B cell (primary cell): ENCODE results near the gene TCF3. TPM values are rescaled to one million over a fixed set of nuclear protein-coding genes. Genes with fewer than 3 reads are reported as not detected.

Experiments
- ATAC-seq: fragments of 200-7000 bp; cut with Tn5 transposase; one replicate; pipeline ENCODE4 v1.10.0; 2021; ENCODE audit warnings: low read depth, mild to moderate bottlenecking, moderate number of reproducible peaks, moderate library complexity
- CTCF ChIA-PET: fragments of 350-600 bp; sonication (Branson Sonifier 250); formaldehyde crosslinking; loops from one replicate; lab custom pipeline; 2021; ENCODE audit warnings: antibody characterized with exemption, inconsistent platforms; lab: Charles Lee
- POLR2A ChIA-PET: fragments of 350-600 bp; sonication (Branson Sonifier 250); formaldehyde crosslinking; loops from one replicate; lab custom pipeline; 2021; ENCODE audit warnings: antibody characterized with exemption; lab: Charles Lee
- DNase-seq: peaks from one replicate; pipeline ENCODE4 v3.0.0; 2013
- H2AFZ ChIP-seq: 2 replicates; pipeline ENCODE4 v1.6.1; 2012; ENCODE audit warnings: mild to moderate bottlenecking, low read depth, low read length; ENCODE audit not compliant: insufficient read depth, poor library complexity, severe bottlenecking
- H3K27ac ChIP-seq, 2 donors: 1 replicate in 1 of 2; 2 replicates in 1 of 2; pipeline ENCODE4 v1.5.1; 2012 to 2013; ENCODE audit warnings: low read length in 2 of 2, mild to moderate bottlenecking in 2 of 2, moderate library complexity in 1 of 2
- H3K27me3 ChIP-seq, 4 experiments: fragments of 200-600 bp in 1 of 4; sonication (generic) in 1 of 4; replicated peaks in 1 of 4; 1 replicate in 2 of 4; 2 replicates in 2 of 4; pipeline versions ENCODE4 v1.6.1 to v1.7.0; 2013 to 2016; ENCODE audit warnings: low read length in 3 of 4, mild to moderate bottlenecking in 2 of 4, mixed read lengths in 1 of 4, moderate library complexity in 1 of 4; ENCODE audit not compliant: insufficient read depth in 4 of 4, control insufficient read depth in 3 of 4; ENCODE audit errors: control extremely low read depth in 1 of 4
- H3K36me3 ChIP-seq, 2 experiments: replicated peaks in 1 of 2; 1 replicate in 1 of 2; 2 replicates in 1 of 2; pipeline versions ENCODE4 v1.6.1 to v1.7.1; 2013; ENCODE audit warnings: low read length in 1 of 2; ENCODE audit not compliant: insufficient read depth in 2 of 2, control insufficient read depth in 1 of 2; ENCODE audit errors: control extremely low read depth in 1 of 2, extremely low read depth in 1 of 2
- H3K4me1 ChIP-seq, 2 donors: fragments of 200-600 bp in 1 of 2; sonication (generic) in 1 of 2; 1 replicate in 1 of 2; 2 replicates in 1 of 2; pipeline versions ENCODE4 v1.5.1 to v1.6.1; 2013 to 2017; ENCODE audit warnings: low read length in 2 of 2; ENCODE audit not compliant: control insufficient read depth in 2 of 2, insufficient read depth in 2 of 2
- H3K4me2 ChIP-seq: replicated peaks from 2 replicates; pipeline ENCODE3; 2012; ENCODE audit warnings: mild to moderate bottlenecking, low read depth, low read length; ENCODE audit not compliant: poor library complexity, severe bottlenecking
- H3K4me3 ChIP-seq, 5 experiments: fragments of 200-600 bp in 1 of 5; sonication (generic) in 1 of 5; 1 replicate in 3 of 5; 2 replicates in 2 of 5; pipeline versions ENCODE4 v1.5.1 to v1.7.0; 2011 to 2016; ENCODE audit warnings: low read length in 4 of 5, mild to moderate bottlenecking in 4 of 5, low read depth in 2 of 5, control low read depth in 1 of 5, moderate library complexity in 1 of 5; ENCODE audit not compliant: insufficient read depth in 1 of 5; ENCODE audit errors: control extremely low read depth in 1 of 5, extremely low read depth in 1 of 5
- H3K79me2 ChIP-seq: fragments of 200-600 bp; sonication (generic); one replicate; pipeline ENCODE4 v1.6.0; 2016; ENCODE audit warnings: low read length; ENCODE audit not compliant: control insufficient read depth, insufficient read depth
- H3K9ac ChIP-seq: fragments of 200-600 bp; sonication (generic); 2 replicates; pipeline ENCODE4 v1.6.1; 2017; ENCODE audit warnings: mild to moderate bottlenecking, low read length, moderate library complexity
- H3K9me3 ChIP-seq, 3 donors: one replicate each; pipeline versions ENCODE4 v1.6.1 to v1.7.1; 2013; ENCODE audit warnings: low read length in 2 of 3; ENCODE audit not compliant: control insufficient read depth in 2 of 3, insufficient read depth in 1 of 3; ENCODE audit errors: control extremely low read depth in 1 of 3
- H4K20me1 ChIP-seq: 2 replicates; pipeline ENCODE4 v1.6.0; 2012; ENCODE audit warnings: mild to moderate bottlenecking, low read length; ENCODE audit not compliant: insufficient read depth, control insufficient read depth, poor library complexity, severe bottlenecking
- H3K27ac Mint-ChIP-seq: one replicate; pipeline ENCODE4 v1.8.0; 2021; ENCODE audit warnings: mixed read lengths
- H3K27me3 Mint-ChIP-seq: one replicate; pipeline ENCODE4 v1.8.0; 2021; ENCODE audit warnings: mixed read lengths
- H3K4me1 Mint-ChIP-seq: one replicate; pipeline ENCODE4 v1.8.0; 2021; ENCODE audit warnings: mixed read lengths
- H3K4me3 Mint-ChIP-seq: one replicate; pipeline ENCODE4 v1.8.0; 2021; ENCODE audit warnings: mixed read lengths
- H3K9me3 Mint-ChIP-seq: one replicate; pipeline ENCODE4 v1.8.0; 2022; ENCODE audit warnings: mixed read lengths; ENCODE audit not compliant: insufficient read depth
- EZH2 ChIP-seq: IDR thresholded peaks from 2 replicates; pipeline ENCODE4 v1.6.1; 2012; ENCODE audit warnings: borderline replicate concordance, low read depth, mild to moderate bottlenecking, moderate library complexity, low read length; ENCODE audit not compliant: insufficient read depth, poor library complexity, severe bottlenecking
- WGBS: methylation state at CpG from one replicate; pipeline ENCODE4 v1.1.5; 2013; ENCODE audit warnings: missing lambda C conversion rate; ENCODE audit not compliant: insufficient coverage; 5-methylcytosine and 5-hydroxymethylcytosine counted together
- intact Hi-C: fragments of 100-400 bp; cut with micrococcal nuclease; formaldehyde crosslinking; loops from one replicate; pipeline ENCODE4 v1.10.0; 2022
- polyA plus RNA-seq: library from polyadenylated mRNA; depleted of rRNA; stranded (reverse); fragments of >200 nt; gene quantifications from 2 replicates; pipeline ENCODE4 v1.2.3, GENCODE V29; 2012
- total RNA-seq, 2 donors: library from RNA; stranded (reverse); fragments of 120-200 nt in 1 of 2; gene quantifications; 1 replicate in 1 of 2; 2 replicates in 1 of 2; pipeline versions ENCODE4 v1.2.3 to v1.2.4, GENCODE V29; 2013 to 2022
- TF ChIP-seq, protein P1 (sequence below): fragments of 200-600 bp; IDR thresholded peaks from one replicate; pipeline ENCODE4 v1.8.0; 2022; ENCODE audit warnings: antibody characterized with exemption, mild to moderate bottlenecking

The TCF3 gene
- total and polyA plus RNA-seq, 2 donors (not counting 1 experiment from before 2014, with no cell fraction given): 278 to 588 TPM

DNA sequence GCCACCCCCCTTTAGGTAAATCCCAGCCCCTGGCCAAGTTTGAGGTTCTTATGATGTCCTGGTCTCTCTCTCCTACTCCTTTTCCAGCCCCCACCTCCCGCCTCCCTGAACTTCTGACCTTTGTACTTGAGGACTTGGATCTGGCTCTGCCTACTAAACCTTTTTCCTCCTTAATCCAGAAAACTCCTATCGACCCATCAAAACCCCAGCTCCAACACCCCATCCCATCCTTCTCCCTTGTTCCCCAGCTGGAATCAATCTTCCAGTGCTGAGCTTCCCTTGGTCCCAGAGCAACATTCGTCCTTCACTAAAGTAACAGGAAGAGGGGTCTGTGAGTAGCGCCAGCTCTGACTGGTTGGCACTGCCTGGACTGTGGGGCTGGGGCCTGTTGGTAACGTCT, 29.9 kb downstream of the TCF3 start:
- Histone ChIP-seq H3K4me2 (no peak overlapping the region), H3K9me3 (no peaks in the 10 kb centered on the region), H3K27ac (no peak overlapping the region), H2AFZ (no peak overlapping the region), H4K20me1 (peaks cover 97% of the 10 kb centered on the region), H3K79me2 (peaks cover 46% of the 10 kb centered on the region), H3K27me3 (no peaks in the 10 kb centered on the region), H3K4me1 (peaks cover 9 to 30% of the 10 kb centered on the region in 2 donors), H3K4me3 (no peak overlapping the region), H3K9ac (no peak overlapping the region), H3K36me3 (peaks cover 0 to 80% of the 10 kb centered on the region in 2 experiments)
- no peaks in the 10 kb centered on the region for H3K27me3 Mint-ChIP-seq
- POLR2A ChIA-PET: interaction anchor here (0.6 to 2.1 kb wide), 2 partner anchors 28 to 29 kb away, joined by 3 to 7 read pairs; no protein-coding TSS in a partner anchor
- TF ChIP-seq, protein P1, sequence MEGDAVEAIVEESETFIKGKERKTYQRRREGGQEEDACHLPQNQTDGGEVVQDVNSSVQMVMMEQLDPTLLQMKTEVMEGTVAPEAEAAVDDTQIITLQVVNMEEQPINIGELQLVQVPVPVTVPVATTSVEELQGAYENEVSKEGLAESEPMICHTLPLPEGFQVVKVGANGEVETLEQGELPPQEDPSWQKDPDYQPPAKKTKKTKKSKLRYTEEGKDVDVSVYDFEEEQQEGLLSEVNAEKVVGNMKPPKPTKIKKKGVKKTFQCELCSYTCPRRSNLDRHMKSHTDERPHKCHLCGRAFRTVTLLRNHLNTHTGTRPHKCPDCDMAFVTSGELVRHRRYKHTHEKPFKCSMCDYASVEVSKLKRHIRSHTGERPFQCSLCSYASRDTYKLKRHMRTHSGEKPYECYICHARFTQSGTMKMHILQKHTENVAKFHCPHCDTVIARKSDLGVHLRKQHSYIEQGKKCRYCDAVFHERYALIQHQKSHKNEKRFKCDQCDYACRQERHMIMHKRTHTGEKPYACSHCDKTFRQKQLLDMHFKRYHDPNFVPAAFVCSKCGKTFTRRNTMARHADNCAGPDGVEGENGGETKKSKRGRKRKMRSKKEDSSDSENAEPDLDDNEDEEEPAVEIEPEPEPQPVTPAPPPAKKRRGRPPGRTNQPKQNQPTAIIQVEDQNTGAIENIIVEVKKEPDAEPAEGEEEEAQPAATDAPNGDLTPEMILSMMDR: no peak
- TF ChIP-seq EZH2: no peak
- intact Hi-C loops: no loop called here
- H3K27ac Mint-ChIP-seq: peak overlapping the region; percentile 65
- no peak for ATAC-seq
- DNase-seq: no peak
- peaks cover 23% of the 10 kb centered on the region for H3K4me1 Mint-ChIP-seq
- CTCF ChIA-PET: interaction anchor here (0.6 to 5.1 kb wide), 3 partner anchors 49 to 142 kb away, joined by 3 to 40 read pairs (median 4); no protein-coding TSS in a partner anchor
- H3K9me3 Mint-ChIP-seq: no peaks in the 10 kb centered on the region
- 98% methylated on average over 5 of the region's 5 CpGs for WGBS
- H3K4me3 Mint-ChIP-seq: no peak overlapping the region

DNA sequence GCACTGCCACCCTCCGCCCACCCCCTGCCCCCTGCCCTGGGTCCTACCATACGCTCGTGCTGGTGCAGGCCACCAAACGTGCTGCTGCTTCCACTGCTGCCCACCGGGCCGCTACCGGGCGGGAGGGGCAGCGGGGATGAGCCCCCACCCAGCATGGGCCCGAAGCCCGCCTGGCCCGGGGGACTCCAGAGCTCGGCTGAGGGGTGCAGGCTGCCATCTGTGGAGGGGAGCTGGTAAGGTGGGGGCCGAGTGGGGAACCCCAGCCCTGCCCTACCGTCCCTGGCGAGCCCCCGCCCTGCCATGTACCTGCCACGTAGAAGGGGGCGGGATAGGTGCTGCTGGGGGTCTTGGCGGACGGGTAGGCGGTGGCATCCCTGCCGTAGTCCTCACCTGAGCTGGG, 30.4 kb downstream of the TCF3 start:
- POLR2A ChIA-PET: interaction anchor here (0.6 to 2.1 kb wide), 2 partner anchors 28 to 30 kb away, joined by 3 to 7 read pairs; no protein-coding TSS in a partner anchor
- Histone ChIP-seq H3K9me3 (no peaks in the 10 kb centered on the region), H3K36me3 (peaks cover 0 to 78% of the 10 kb centered on the region in 2 experiments), H3K27ac (no peak overlapping the region), H3K9ac (no peak overlapping the region), H3K4me2 (no peak overlapping the region), H3K4me1 (peaks cover 14 to 35% of the 10 kb centered on the region in 2 donors), H2AFZ (no peak overlapping the region), H3K79me2 (peaks cover 44% of the 10 kb centered on the region), H3K4me3 (no peak overlapping the region), H4K20me1 (peaks cover 97% of the 10 kb centered on the region), H3K27me3 (no peaks in the 10 kb centered on the region)
- no peak for TF ChIP-seq EZH2
- TF ChIP-seq, protein P1: no peak
- ATAC-seq (no peak), DNase-seq (no peak)
- Mint-ChIP-seq H3K27ac (no peak overlapping the region), H3K9me3 (no peaks in the 10 kb centered on the region), H3K27me3 (no peaks in the 10 kb centered on the region), H3K4me3 (no peak overlapping the region), H3K4me1 (peaks cover 28% of the 10 kb centered on the region)
- CTCF ChIA-PET: interaction anchor here (1.7 to 5.1 kb wide), 2 partner anchors 49 to 76 kb away, joined by 4 to 40 read pairs; no protein-coding TSS in a partner anchor
- intact Hi-C loops: no loop called here
- WGBS: 95% methylated on average over 14 of the region's 23 CpGs
